ENCODE measurements around the gene CDCP1.

GRCh38 chr3:45075821-45076625 is 70.2 kb downstream of the CDCP1 start:
- TF ChIP-seq CTCF (IDR thresholded peaks at IDR 0.05) (no peak), POLR2A (IDR thresholded peaks at IDR 0.05) (no peak)
